Uterus (tissue), 4 donors: ENCODE measurements around the gene MSI2. TPM values are rescaled to one million over a fixed set of nuclear protein-coding genes. Genes with fewer than 3 reads are reported as not detected.

Experiments used
- DNase-seq, 2 donors: peaks; one replicate each; pipeline ENCODE4 v3.0.0-alpha.2; 2019 to 2020
- H3K27ac ChIP-seq, 2 donors: fragments of 200-600 bp; sonication (generic); 1 replicate in 1 of 2; 2 replicates in 1 of 2; pipeline ENCODE4 v1.5.1; 2016 to 2018
- H3K27me3 ChIP-seq, 2 donors: fragments of 200-600 bp; sonication (generic); one replicate each; pipeline ENCODE4 v1.5.1; 2018 to 2019; ENCODE audit warnings: control low read depth in 1 of 2
- H3K36me3 ChIP-seq, 2 donors: fragments of 200-600 bp; sonication (generic); one replicate each; pipeline ENCODE4 v1.5.1; 2019; ENCODE audit warnings: control low read depth in 1 of 2
- H3K4me1 ChIP-seq, 2 donors: fragments of 200-600 bp; sonication (generic); one replicate each; pipeline ENCODE4 v1.5.1; 2018 to 2019; ENCODE audit warnings: control low read depth in 1 of 2
- H3K4me3 ChIP-seq, 2 donors: fragments of 200-600 bp; sonication (generic); 1 replicate in 1 of 2; 2 replicates in 1 of 2; pipeline ENCODE4 v1.5.1; 2018 to 2019; ENCODE audit warnings: mild to moderate bottlenecking in 1 of 2
- H3K9me3 ChIP-seq, 2 donors: fragments of 200-600 bp; sonication (generic); one replicate each; pipeline ENCODE4 v1.5.1; 2019; ENCODE audit warnings: control low read depth in 1 of 2
- CTCF ChIP-seq, 4 experiments: fragments of 200-600 bp in 2 of 4; fragments of 450-650 bp in 2 of 4; sonication (generic) in 2 of 4; IDR thresholded peaks; one replicate each; pipeline ENCODE4 v1.5.1; 2016 to 2019; ENCODE audit warnings: antibody characterized with exemption in 4 of 4, mild to moderate bottlenecking in 2 of 4, moderate library complexity in 1 of 4
- POLR2A ChIP-seq, 2 donors: fragments of 450-650 bp; IDR thresholded peaks; one replicate each; pipeline ENCODE4 v1.6.1; 2016; ENCODE audit warnings: antibody characterized with exemption in 2 of 2, mild to moderate bottlenecking in 1 of 2, moderate library complexity in 1 of 2
- intact Hi-C: fragments of 100-400 bp; cut with DNase I; formaldehyde crosslinking; loops from one replicate; pipeline ENCODE4 v1.15.1; 2023; ENCODE audit warnings: low total_unique reads
- total RNA-seq, 4 donors: library from RNA; depleted of rRNA in 3 of 4; stranded (reverse); fragments of >200 nt in 3 of 4; gene quantifications; one replicate each; pipeline versions ENCODE4 v1.1.0 to v1.2.4, GENCODE V29; 2014 to 2023
- donor health status: DM: yes; HTN: yes; CAD: no.

The MSI2 gene
- total RNA-seq, 4 donors from 2014 or later: 13.2 to 60.8 (median 44.5) TPM

GRCh38 chr17:57536289-57536688, 280.0 kb downstream of the MSI2 start:
- H3K36me3 ChIP-seq: no peaks in the 10 kb centered on the region
- H3K27ac ChIP-seq: no peak overlapping the region
- no peak for TF ChIP-seq CTCF (IDR thresholded peaks at IDR 0.05)
- TF ChIP-seq POLR2A (IDR thresholded peaks at IDR 0.05): no peak
- intact Hi-C loops: no loop called here
- no peaks in the 10 kb centered on the region for H3K9me3 ChIP-seq
- no peak for DNase-seq
- no peaks in the 10 kb centered on the region for H3K27me3 ChIP-seq
- H3K4me1 ChIP-seq: peaks cover 0 to 8% of the 10 kb centered on the region in 2 donors
- no peak overlapping the region for H3K4me3 ChIP-seq

GRCh38 chr17:57536789-57537523, 280.6 kb downstream of the MSI2 start:
- DNase-seq: no peak
- Histone ChIP-seq H3K36me3 (no peaks in the 10 kb centered on the region), H3K4me3 (no peak overlapping the region), H3K4me1 (peaks cover 0 to 9% of the 10 kb centered on the region in 2 donors), H3K9me3 (no peaks in the 10 kb centered on the region), H3K27me3 (no peaks in the 10 kb centered on the region), H3K27ac (no peak overlapping the region)
- TF ChIP-seq POLR2A (IDR thresholded peaks at IDR 0.05) (no peak), CTCF (IDR thresholded peaks at IDR 0.05) (no peak)
- intact Hi-C loops: no loop called here

GRCh38 chr17:57537524-57538410, 281.4 kb downstream of the MSI2 start:
- H3K27ac ChIP-seq: no peak overlapping the region
- intact Hi-C loops: no loop called here

GRCh38 chr17:57538736-57539456, 282.6 kb downstream of the MSI2 start:
- TF ChIP-seq POLR2A (IDR thresholded peaks at IDR 0.05) (no peak), CTCF (IDR thresholded peaks at IDR 0.05) (no peak)
- H3K27ac ChIP-seq: no peak overlapping the region
- H3K9me3 ChIP-seq: no peaks in the 10 kb centered on the region
- peaks cover 0 to 9% of the 10 kb centered on the region in 2 donors for H3K4me1 ChIP-seq
- H3K4me3 ChIP-seq: no peak overlapping the region
- H3K36me3 ChIP-seq: no peaks in the 10 kb centered on the region
- no peaks in the 10 kb centered on the region for H3K27me3 ChIP-seq
- DNase-seq: no peak
- intact Hi-C loops: no loop called here

More at GRCh38 chr17:57537524-57538410, 281.4 kb downstream of the MSI2 start:
- no peak for DNase-seq
- Histone ChIP-seq H3K27me3 (no peaks in the 10 kb centered on the region), H3K9me3 (no peaks in the 10 kb centered on the region), H3K36me3 (no peaks in the 10 kb centered on the region), H3K4me3 (no peak overlapping the region), H3K4me1 (peaks cover 0 to 9% of the 10 kb centered on the region in 2 donors)
- TF ChIP-seq CTCF (IDR thresholded peaks at IDR 0.05) (no peak), POLR2A (IDR thresholded peaks at IDR 0.05) (no peak)
